ENCODE data around the gene DNAJA4. TPM values are rescaled to one million over a fixed set of nuclear protein-coding genes. Genes with fewer than 3 reads are reported as not detected.

DNAJA4 gene
- total and polyA plus RNA-seq, 7 donors: 7.4 to 26.1 (median 16.8) TPM

DNA sequence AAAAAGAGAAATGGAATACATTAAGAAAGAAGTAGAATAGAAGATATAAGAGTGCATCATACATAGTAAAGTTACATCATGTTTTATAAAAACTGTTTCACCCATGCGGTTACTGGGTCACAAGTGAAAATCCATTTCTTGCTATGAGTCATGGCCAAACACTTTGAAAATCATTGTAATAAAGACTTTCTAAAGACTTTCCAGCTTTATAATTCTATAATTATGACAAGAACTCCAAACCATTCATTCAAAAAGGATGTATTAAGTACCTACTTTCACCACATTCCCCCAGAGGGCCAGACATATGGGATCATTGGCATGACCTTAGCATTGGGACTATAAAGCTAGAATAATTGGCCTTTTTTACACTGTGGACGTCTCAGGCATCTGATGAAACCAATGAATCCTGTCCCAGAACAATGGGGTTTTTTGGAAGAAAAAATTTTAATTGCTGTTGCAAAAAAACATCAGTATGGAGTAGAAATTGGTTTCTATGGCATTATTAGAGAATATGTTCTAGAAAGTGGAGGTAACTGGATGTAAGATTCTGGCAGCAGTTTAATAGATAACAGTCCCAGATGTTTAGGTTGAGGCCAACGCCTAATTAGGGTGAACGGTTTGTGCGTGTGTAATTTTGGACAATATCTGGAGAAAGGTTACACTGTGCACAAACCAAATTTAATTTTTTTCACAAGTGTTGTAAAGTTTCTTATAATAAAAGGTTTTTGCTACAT is 38.4 kb downstream of the DNAJA4 start:
- DNase-seq: no peak
- intact Hi-C loops (cut with DNase I): no loop called here
- 75 to 78% methylated on average over 5 of the region's 5 CpGs for WGBS, 2 donors
- H3K27me3 ChIP-seq: peaks cover 0 to 9% (median 0%) of the 10 kb centered on the region in 3 donors
- no peak overlapping the region for H3K27ac ChIP-seq
- H3K36me3 ChIP-seq: no peaks in the 10 kb centered on the region
- TF ChIP-seq POLR2A (IDR thresholded peaks at IDR 0.05) (no peak), POLR2AphosphoS5 (IDR thresholded peaks at IDR 0.05) (no peak), EP300 (IDR thresholded peaks at IDR 0.05) (no peak)
- TF ChIP-seq, protein P1, sequence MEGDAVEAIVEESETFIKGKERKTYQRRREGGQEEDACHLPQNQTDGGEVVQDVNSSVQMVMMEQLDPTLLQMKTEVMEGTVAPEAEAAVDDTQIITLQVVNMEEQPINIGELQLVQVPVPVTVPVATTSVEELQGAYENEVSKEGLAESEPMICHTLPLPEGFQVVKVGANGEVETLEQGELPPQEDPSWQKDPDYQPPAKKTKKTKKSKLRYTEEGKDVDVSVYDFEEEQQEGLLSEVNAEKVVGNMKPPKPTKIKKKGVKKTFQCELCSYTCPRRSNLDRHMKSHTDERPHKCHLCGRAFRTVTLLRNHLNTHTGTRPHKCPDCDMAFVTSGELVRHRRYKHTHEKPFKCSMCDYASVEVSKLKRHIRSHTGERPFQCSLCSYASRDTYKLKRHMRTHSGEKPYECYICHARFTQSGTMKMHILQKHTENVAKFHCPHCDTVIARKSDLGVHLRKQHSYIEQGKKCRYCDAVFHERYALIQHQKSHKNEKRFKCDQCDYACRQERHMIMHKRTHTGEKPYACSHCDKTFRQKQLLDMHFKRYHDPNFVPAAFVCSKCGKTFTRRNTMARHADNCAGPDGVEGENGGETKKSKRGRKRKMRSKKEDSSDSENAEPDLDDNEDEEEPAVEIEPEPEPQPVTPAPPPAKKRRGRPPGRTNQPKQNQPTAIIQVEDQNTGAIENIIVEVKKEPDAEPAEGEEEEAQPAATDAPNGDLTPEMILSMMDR (IDR thresholded peaks at IDR 0.05): no peak
- H3K4me1 ChIP-seq: peaks cover 0 to 15% (median 8%) of the 10 kb centered on the region in 4 donors
- no peaks in the 10 kb centered on the region for H3K9me3 ChIP-seq
- no peak overlapping the region for H3K4me3 ChIP-seq

DNA sequence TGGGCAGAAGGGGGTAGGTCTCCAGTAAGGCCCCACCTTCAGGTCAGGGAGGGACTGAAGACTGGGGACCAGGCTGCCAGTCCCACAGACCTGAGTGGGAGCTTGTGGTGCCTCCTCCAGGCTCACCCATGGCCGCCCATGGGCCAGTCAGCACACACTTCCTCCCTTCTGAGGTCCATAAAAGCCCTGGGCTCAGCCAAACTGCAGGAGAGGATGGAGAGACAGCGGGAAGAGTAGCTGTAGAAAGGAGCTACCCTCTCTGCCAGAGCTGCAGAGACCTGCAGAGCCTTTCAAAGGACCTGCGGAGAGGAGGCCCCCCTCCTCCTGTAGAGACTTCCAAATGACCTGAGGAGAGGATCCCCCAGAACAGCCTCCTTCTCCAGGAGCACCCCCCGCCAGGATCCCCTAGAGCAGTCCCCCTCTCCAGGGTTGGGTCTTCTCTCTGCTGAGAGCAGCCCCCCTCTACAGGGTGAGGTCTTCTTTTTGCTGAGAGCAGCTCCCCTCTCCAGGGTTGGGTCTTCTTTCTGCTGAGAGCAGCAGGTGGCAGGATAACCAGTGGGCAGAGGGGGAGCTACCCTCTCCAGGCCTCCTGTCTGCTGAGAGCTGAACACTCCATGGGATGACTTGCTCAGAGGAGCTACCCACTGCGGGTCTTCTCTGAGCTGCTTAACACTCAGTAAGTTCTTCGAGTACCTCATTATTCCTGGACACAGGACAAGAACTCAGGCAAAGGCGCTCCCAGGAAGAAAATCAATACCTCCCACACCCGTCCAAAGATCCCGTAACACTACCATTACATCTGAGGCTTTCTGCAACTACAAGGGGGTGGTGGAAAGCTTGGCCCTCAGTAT is 40.1 kb downstream of the DNAJA4 start:
- TF ChIP-seq EP300 (IDR thresholded peaks at IDR 0.05) (no peak), POLR2A (IDR thresholded peaks at IDR 0.05) (no peak), POLR2AphosphoS5 (IDR thresholded peaks at IDR 0.05) (no peak)
- TF ChIP-seq, protein P1 (IDR thresholded peaks at IDR 0.05): no peak
- no peaks in the 10 kb centered on the region for H3K36me3 ChIP-seq
- no peaks in the 10 kb centered on the region for H3K9me3 ChIP-seq
- H3K4me1 ChIP-seq: no peaks in the 10 kb centered on the region
- peaks cover 0 to 16% (median 0%) of the 10 kb centered on the region in 3 donors for H3K27me3 ChIP-seq
- no peak overlapping the region for H3K27ac ChIP-seq
- intact Hi-C loops (cut with DNase I): loop anchor here (5.0 kb wide), 1 partner anchor 178 kb away; no protein-coding TSS in a partner anchor
- WGBS, 2 donors: 72 to 85% methylated on average over 9 of the region's 9 CpGs
- no peak overlapping the region for H3K4me3 ChIP-seq
- DNase-seq: no peak

DNA sequence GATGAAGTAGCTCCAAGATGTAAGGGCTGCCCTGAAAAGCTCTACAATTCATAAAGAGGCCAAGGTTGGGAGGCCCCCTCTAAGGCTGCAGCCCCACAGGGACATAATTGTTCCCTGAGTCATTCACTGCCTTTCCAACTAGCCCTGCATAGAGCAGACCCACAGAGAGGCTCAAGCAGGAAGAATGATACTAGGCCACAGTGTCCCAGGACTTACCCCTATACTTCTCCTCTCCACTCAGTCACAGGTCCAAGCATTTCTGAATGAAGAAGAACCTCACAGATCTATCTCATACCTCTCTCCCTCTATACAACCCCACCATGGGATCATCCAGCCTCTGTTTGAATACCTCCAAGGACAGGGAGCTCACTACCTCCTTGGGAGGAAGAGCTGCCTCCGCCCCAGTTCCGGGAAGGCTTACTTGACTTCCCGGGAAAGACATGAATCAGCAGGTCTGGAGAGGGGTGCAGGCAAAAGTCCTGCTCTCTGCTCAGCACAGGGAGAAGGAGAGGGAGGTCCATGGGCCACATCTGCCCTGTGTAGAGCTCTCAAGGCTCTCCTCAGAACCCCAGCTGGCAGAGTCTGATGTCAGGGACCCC is 41.9 kb downstream of the DNAJA4 start:
- no peak overlapping the region for H3K4me3 ChIP-seq
- no peaks in the 10 kb centered on the region for H3K36me3 ChIP-seq
- intact Hi-C loops (cut with DNase I): loop anchor here (5.0 kb wide), 1 partner anchor 176 kb away; no protein-coding TSS in a partner anchor
- TF ChIP-seq POLR2AphosphoS5 (IDR thresholded peaks at IDR 0.05) (no peak), POLR2A (IDR thresholded peaks at IDR 0.05) (no peak), EP300 (IDR thresholded peaks at IDR 0.05) (no peak)
- TF ChIP-seq, protein P1 (IDR thresholded peaks at IDR 0.05): no peak
- H3K27ac ChIP-seq: no peak overlapping the region
- H3K27me3 ChIP-seq: peaks cover 0 to 16% (median 0%) of the 10 kb centered on the region in 3 donors
- H3K4me1 ChIP-seq: no peaks in the 10 kb centered on the region
- 83 to 86% methylated on average over 3 of the region's 3 CpGs for WGBS, 2 donors
- H3K9me3 ChIP-seq: no peaks in the 10 kb centered on the region
- DNase-seq: no peak

DNA sequence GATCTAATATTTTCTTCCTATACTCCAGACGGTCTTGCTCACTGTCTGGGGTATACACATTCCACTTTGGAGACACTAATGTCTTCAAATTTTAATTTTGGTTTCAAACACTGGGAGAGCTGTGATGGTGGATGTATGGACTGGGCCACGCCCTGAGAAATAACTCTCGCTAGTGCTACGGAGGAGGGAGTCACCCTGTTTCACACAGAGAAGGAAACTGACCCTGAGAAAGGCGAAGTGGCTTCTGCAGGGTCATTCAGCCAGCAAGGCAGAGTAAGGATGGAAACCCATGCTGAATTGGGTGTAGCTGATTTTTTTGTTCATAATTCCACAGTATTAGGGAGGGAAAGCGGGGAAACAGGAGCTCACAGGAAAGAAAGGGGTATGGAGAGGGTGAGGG is 43.6 kb downstream of the DNAJA4 start:
- 31 to 51% methylated on average over 6 of the region's 6 CpGs for WGBS, 2 donors
- Histone ChIP-seq H3K36me3 (no peaks in the 10 kb centered on the region), H3K4me1 (no peaks in the 10 kb centered on the region), H3K27me3 (peaks cover 0 to 16% (median 0%) of the 10 kb centered on the region in 3 donors), H3K9me3 (no peaks in the 10 kb centered on the region), H3K4me3 (no peak overlapping the region), H3K27ac (no peak overlapping the region)
- DNase-seq: no peak
- intact Hi-C loops (cut with DNase I): loop anchor here (1.0 to 5.0 kb wide), 2 partner anchors 115 to 174 kb away; no protein-coding TSS in a partner anchor
- TF ChIP-seq POLR2A (IDR thresholded peaks at IDR 0.05) (no peak), POLR2AphosphoS5 (IDR thresholded peaks at IDR 0.05) (no peak), EP300 (IDR thresholded peaks at IDR 0.05) (no peak)
- TF ChIP-seq, protein P1 (IDR thresholded peaks at IDR 0.05): no peak

Measured in sigmoid colon (tissue), 7 donors.